Renal cortical epithelial cell (primary cell): ENCODE measurements around the gene LRFN4. TPM values are rescaled to one million over a fixed set of nuclear protein-coding genes. Genes with fewer than 3 reads are reported as not detected.

Experiments used
- DNase-seq: peaks from one replicate; pipeline ENCODE4 v3.0.0-alpha.2; 2011; ENCODE audit warnings: low read depth
- total RNA-seq: library from RNA; depleted of rRNA; stranded (reverse); fragments of >200 nt; gene quantifications from 2 replicates; pipeline ENCODE4 v1.2.3, GENCODE V29; 2014

Gene LRFN4
- total RNA-seq, 1 donor from 2014 or later, result 26.2 TPM

GRCh38 chr11:66889960-66890359, 33.1 kb downstream of the LRFN4 start:
- DNase-seq, result peak; percentile 35

- peak; percentile 97 for DNase-seq
Measured at GRCh38 chr11:66891851-66892660, 35.2 kb downstream of the LRFN4 start.

GRCh38 chr11:66892911-66893310, 36.0 kb downstream of the LRFN4 start:
- no peak for DNase-seq

GRCh38 chr11:66894141-66894540, 37.3 kb downstream of the LRFN4 start:
- DNase-seq, result no peak

- no peak for DNase-seq
Measured at GRCh38 chr11:66901964-66902390, 45.1 kb downstream of the LRFN4 start.

- DNase-seq, result no peak
Measured at GRCh38 chr11:66902486-66903177, 45.8 kb downstream of the LRFN4 start.

- DNase-seq, result peak; percentile 59
Measured at GRCh38 chr11:66904055-66904454, 47.2 kb downstream of the LRFN4 start.

- DNase-seq, result peak; percentile 37
Measured at GRCh38 chr11:66904561-66904960, 47.7 kb downstream of the LRFN4 start.

- no peak for DNase-seq
Measured at GRCh38 chr11:66904981-66905521, 48.2 kb downstream of the LRFN4 start.

- DNase-seq, result no peak
Measured at GRCh38 chr11:66905631-66906030, 48.8 kb downstream of the LRFN4 start.

- peak; percentile 22 for DNase-seq
Measured at GRCh38 chr11:66906061-66906733, 49.3 kb downstream of the LRFN4 start.

GRCh38 chr11:66907751-66908630, 51.1 kb downstream of the LRFN4 start:
- DNase-seq, result peak; percentile 40

- no peak for DNase-seq
Measured at GRCh38 chr11:66909181-66909580, 52.3 kb downstream of the LRFN4 start.

GRCh38 chr11:66910016-66910415, 53.2 kb downstream of the LRFN4 start:
- DNase-seq, result no peak

Other genes starting within 250 kb of the LRFN4 start
- 17.9 and 36.4 TPM in 2 replicates for gene RBM14, start 240.4 kb upstream of the LRFN4 start, total RNA-seq
- gene RBM4, start 218.4 kb upstream of the LRFN4 start, total RNA-seq, result 122 and 200 TPM in 2 replicates
- gene RBM4B, start 179.2 kb upstream of the LRFN4 start, total RNA-seq, result 16.1 and 26.7 TPM in 2 replicates
- 88.6 and 208 TPM in 2 replicates for gene SPTBN2, start 127.8 kb upstream of the LRFN4 start, total RNA-seq
- 23.1 and 26.4 TPM in 2 replicates for gene RCE1, start 13.6 kb upstream of the LRFN4 start, total RNA-seq
- gene PC, start 101.3 kb downstream of the LRFN4 start, total RNA-seq, result 5.4 and 9.5 TPM in 2 replicates
- gene C11orf86, start 118.2 kb downstream of the LRFN4 start, total RNA-seq, result not detected in 2 replicates
- 0.87 and 10.6 TPM in 2 replicates for gene SYT12, start 166.1 kb downstream of the LRFN4 start, total RNA-seq
- 22.3 and 24.5 TPM in 2 replicates for gene RHOD, start 199.8 kb downstream of the LRFN4 start, total RNA-seq